GM19099 (cell line): ENCODE data around the gene FASTKD3.

ENCODE experiments used
- POLR2A ChIP-seq: IDR thresholded peaks from 3 replicates; pipeline ENCODE4 v1.6.1; 2011; ENCODE audit warnings: low read depth; ENCODE audit not compliant: insufficient read length; ENCODE audit errors: extremely low read depth

Gene FASTKD3, protein sequence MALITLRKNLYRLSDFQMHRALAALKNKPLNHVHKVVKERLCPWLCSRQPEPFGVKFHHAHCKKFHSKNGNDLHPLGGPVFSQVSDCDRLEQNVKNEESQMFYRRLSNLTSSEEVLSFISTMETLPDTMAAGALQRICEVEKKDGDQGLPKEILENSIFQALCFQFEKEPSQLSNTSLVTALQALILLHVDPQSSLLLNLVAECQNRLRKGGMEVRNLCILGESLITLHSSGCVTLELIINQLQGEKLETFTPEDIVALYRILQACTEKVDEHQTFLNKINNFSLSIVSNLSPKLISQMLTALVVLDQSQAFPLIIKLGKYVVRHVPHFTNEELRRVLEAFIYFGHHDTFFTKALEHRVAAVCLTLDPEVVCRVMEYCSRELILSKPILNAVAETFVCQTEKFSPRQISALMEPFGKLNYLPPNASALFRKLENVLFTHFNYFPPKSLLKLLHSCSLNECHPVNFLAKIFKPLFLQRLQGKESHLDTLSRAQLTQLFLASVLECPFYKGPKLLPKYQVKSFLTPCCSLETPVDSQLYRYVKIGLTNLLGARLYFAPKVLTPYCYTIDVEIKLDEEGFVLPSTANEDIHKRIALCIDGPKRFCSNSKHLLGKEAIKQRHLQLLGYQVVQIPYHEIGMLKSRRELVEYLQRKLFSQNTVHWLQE

DNA sequence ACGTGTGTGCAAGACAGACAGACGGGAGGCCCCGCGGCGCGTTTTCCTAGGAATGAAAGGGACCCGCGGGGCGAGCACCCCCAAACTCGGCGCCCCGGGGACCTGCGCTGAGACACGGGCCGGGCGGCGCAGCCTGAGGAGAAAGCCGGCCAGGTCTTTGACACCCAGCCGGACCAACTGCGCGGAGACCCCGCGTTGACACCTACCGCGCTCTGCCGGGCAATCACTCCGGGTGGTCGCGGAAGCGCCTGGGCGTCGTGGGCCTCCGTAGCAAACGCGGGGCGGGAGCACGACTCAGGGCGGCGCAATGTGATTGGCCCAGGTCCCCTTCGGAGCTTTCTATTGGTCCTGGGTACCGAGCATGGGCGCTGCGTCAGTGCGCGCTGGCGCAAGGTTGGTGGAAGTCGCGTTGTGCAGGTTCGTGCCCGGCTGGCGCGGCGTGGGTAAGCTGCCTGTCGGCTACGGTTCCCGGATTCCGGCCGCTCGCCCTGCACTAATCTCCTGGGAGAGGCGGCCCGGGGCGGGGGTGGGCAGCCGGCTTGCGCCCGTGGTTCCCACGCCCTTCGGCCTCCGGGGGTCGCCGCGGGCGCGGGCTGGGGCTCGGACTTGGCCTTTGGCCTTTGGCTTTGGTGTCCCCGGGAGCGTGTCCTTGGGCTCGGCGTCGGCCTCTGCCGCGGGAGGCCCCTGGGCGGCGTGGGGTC is at the start of gene FASTKD3, which contains the start of gene MTRR:
Gene FASTKD3, minus strand, starts transcription at position 259 of the 701 bp plus-strand sequence. CDS start 948 bp downstream, outside the sequence.
Gene MTRR, plus strand, starts transcription at position 376 of the 701 bp plus-strand sequence. CDS start 1,647 bp downstream, outside the sequence.
- TF ChIP-seq POLR2A, result peak; percentile 91

DNA sequence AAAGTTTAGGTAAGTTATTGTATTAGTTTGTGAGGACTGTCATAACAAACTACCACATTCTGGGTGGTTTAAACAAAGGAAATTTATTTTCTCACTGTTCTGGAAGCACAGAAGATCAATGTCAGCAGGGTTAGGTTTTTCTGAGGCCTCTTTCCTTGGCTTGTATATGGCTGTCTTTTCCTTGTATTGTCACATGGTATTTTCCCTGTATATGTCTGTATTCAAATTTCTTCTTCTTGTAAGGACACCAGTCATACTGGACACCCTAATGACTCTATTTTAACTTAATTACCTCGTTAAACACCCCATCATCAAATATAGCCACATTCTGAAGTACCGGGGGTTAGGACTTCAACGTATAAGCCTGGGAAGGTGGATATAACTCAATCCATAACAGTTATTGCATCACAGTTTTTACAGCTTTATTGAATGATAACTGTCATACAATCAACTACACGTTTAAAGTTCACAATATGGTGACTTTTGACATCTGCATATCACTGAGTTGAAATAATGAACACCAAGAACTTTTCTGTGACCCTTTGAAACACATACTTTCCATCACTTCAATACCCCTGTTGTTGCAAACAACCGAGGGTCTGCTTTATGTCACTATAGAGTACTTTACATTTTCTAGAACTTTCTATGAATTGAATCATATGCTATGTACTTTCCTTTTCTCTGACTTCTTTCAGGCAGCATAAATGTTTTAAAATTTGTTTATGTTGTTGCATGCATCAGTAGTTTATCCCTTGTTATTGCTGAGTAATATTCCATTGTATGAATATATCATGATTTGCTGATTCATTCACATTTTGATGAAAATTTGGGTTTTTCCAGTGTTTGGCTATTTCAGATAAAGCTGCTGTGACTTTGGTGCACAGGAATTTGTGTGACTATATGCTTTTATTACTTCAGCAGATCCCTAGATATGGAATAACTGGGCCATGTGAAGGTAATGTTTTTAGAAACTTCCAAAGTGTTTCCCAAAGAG is 48.6 kb upstream of the FASTKD3 start:
- TF ChIP-seq POLR2A, result no peak

DNA sequence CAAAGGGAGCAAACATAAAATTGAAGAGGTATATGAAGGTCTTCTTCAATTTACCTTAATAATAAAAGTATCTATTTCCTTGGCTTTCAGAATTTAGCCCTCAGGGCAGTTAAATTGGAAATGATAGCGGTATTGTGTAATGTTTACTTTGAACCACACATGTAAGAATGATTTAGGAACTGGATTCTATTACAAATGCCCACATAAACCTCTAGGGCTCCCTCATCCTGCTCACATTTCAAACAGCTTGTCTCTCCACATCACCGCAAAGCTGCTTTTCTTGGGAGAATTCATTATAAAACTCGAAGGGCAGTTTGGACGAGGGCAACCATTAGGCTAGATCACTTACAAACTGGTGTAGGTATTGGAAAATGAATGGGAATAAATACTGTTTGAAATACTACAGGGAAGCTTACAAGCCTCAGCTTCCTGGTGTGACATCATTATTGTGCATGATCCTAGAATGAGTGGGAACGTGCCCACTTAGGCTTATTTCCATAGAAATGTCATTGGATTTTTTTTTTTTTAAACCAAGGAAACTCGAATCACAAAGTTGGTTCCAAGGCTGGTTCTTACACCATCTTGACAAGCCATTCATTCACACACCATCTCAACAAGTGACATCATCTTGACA is 47.5 kb upstream of the FASTKD3 start:
- no peak for TF ChIP-seq POLR2A

DNA sequence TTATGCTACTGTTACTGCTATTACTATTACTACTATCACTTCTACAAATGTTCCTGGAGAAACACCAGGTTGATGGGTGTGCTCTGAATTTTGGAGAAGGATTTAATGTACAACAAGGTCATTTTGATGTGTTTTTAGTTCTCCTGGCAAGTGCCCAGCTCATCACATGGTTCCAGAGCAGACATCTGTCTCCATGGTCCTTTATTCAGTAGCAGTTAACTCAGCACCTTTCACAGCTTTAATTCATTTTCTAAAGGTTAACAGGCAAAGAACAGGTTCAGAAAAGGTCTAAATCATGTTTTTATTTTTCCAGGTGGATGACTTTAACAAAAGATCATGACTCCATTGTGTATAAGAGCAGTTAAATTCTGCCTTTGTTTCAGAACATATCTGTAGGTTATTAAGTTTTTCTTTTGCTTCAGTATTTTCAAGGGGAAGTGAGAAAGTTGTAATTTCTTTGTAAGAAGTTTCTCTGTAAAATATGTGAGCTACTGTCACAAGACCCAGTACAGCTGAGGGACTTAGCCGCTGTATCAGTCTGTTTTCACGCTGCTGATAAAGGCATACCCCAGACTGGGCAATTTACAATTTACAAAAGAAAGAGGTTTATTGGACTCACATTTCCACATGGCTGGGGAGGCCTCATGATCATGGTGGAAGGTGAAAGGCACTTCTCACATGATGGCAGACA is 42.1 kb upstream of the FASTKD3 start:
- TF ChIP-seq POLR2A, result no peak

DNA sequence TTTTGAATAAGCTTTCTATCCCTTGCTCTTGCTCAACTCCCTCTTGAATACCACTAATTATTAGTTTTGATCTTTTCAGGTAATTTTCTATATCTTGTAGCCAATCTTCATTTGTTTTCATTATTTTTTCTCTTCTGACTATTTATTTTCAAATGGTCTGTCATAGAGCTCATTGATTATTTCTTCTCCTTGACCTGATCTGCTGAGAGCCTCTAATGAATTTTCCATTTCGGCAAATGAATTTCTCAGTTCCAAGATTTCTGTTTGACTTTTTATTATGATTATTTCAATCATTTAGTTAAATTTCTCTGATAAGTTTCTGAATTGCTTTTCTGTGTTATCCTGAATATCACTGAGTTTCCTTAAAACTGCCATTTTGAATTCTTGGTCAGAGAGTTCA is 39.5 kb upstream of the FASTKD3 start:
- no peak for TF ChIP-seq POLR2A

DNA sequence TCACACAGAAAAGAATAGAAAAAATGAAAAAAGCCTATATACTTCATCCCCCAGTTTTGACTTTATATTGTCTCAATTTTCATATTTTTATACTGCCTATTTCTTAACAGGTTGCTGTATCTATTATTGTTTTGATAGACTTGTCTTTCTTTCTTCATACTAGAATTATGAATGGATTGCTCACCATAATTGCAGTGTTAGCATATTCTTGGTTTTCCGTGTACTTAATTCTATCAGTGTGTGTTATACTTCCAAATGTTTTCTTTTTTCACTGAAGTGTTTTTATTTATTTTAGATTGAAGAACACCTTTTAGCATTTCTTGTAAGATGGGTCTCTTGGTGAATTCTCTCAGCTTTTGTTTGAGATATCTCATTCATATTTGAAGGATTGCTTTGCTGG is 38.8 kb upstream of the FASTKD3 start:
- no peak for TF ChIP-seq POLR2A

DNA sequence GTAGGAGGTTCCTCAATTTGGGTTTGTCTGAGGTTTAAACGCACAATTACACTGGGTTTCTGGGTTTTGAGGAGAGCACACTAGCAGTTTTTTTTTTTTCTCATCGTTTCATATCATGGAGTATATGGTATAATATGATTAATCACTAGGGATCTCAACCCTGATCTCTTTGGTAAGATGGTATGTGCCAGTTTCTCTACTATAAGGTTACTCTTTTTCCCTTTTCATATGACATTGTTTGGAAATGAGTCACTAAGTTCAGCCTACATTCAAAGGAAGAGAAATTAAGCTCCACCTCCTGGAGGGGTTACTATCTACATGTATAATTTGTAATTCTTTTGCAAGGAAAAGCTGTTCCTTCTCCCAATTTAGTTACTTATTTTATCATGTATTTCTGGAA is 35.3 kb upstream of the FASTKD3 start:
- TF ChIP-seq POLR2A, result no peak

DNA sequence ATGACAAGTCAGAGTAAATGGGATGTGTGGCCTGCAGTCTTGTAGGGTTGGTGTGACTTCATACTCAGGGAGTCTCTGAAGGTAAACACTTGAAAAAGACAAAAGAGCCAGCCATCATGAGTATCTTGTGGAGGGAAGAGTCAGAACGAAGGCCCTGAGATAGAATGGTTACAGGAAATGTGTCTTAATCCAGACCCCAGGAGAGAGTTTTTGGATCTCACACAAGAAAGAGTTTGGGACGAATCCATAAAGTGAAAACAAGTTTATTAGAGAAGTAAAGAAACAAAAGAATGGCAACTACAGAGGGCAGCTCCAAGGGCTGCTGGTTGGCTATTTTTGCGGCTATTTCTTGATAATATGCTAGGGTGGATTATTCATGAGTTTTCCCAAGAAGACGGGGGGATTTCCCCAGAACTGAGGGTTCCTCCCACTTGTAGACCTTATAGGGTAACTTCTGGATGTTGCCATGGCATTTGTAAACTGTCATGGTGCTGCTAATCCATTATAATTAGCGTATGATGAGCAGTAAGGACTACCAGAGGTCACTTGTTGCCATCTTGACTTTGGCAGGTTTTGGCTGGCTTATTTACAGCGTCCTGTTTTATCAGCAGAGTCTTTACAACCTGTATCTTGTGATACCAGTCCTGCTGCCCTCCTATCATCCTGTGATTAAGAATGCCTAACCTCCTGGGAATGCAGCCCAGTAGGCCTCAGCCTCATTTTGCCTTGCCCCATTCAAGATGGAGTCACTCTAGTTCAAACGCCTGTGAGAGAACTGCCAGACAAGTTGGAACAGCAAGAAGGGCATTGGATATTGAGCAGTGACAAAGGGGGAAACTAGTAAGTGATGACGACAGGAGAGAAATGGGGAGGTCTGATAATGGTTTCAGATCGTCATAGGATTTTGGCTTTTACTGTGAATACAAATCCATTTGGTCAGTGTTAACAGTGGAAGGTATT is 34.1 kb upstream of the FASTKD3 start:
- no peak for TF ChIP-seq POLR2A

DNA sequence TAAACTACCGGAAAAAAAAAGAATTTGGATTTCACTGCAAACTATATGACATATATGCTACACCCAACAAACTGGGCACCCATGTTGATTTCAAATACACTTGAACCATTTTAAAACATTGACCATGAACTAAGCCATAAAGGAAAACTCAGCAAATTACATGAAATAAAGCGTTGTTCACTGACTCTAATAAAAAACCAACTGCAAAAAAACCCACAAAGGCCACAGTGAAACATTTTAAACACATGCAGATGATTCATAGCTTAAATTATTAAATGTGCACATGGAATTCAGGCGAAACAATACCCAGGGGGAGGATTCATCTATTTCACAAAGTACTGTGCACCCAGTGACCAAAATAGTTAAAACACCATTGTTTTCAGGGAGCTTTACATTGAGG is 33.4 kb upstream of the FASTKD3 start:
- TF ChIP-seq POLR2A, result no peak

DNA sequence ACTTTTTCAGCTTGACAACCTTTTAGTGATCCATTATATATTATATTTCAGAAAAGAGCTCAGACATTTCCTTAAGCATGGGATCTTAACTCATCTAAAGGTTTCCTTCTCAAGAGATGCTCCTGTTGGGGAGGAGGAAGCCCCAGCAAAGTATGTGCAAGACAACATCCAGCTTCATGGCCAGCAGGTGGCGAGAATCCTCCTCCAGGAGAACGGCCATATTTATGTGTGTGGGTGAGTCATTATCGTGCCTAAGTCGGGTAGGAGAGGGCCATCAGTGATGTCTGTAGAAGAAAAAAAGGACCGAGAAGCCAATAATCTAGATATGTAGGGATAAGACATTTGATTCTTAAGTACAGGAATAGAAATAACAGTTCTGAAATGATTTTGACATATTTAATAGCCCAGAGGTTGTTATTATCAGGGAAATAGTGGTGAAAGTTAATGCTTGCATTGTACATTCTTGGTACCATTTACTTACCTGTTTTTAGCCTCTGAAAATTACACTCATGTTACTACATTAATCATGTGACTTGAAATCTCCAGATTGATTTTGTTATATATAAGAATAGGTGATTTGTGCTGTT is 28.3 kb upstream of the FASTKD3 start:
- TF ChIP-seq POLR2A, result no peak

DNA sequence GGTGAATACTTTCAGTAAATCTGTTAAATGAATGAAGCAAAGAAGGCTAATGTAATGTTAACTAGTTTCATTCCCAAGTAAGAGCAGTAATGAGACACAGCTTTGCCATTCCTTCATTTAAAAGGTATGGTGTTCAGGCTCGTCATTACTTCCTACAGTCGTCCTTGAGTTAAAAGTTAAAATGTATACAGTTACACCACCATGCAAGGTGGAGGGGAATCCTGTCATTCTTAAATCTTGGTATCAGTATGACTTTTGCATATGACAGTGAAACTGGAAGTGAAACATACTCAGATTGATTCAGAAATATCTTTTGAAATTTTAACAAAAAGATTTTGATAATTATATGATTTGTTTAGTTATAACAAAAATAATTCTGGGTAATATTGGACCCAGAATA is 26.0 kb upstream of the FASTKD3 start:
- TF ChIP-seq POLR2A, result no peak

DNA sequence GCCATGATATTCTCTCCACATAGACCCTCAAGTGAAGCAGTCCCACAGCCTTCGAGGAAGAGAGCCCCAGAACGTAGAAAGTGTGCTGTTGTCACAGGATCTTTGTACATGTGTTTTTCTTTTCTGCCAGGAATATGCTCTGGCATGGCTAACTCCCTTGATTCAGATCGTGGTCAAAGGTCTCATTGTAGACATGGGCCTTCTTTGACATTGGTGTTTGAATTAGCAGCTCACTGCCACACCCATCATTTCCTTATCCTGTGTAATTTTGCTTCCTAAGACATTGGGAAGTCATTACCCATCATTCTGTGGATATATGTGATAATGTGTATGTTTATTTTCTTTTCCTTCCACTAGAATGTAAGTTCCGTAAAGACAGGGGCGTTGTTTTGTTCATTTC is 25.6 kb upstream of the FASTKD3 start:
- no peak for TF ChIP-seq POLR2A
